HCT116 (cell line): ENCODE results near the gene COPB1.

Experiments
- EZH2 ChIP-seq: fragments of 200-600 bp; sonication (generic); IDR thresholded peaks from 2 replicates; pipeline ENCODE4 v1.6.1; 2017; ENCODE audit warnings: antibody characterized with exemption, mixed run types
- TF ChIP-seq, protein P1 (sequence below), 3 experiments: fragments of 200-600 bp in 1 of 3; sonication (generic) in 1 of 3; IDR thresholded peaks in 2 of 3; conservative IDR thresholded peaks in 1 of 3; 2 replicates each; pipeline ENCODE4 v1.5.1; 2012 to 2017; ENCODE audit warnings: low read depth in 2 of 3, low read length in 2 of 3, antibody characterized with exemption in 1 of 3, borderline replicate concordance in 1 of 3, control low read depth in 1 of 3, mild to moderate bottlenecking in 1 of 3, mixed read lengths in 1 of 3, mixed run types in 1 of 3, moderate library complexity in 1 of 3; ENCODE audit not compliant: insufficient read depth in 1 of 3

DNA sequence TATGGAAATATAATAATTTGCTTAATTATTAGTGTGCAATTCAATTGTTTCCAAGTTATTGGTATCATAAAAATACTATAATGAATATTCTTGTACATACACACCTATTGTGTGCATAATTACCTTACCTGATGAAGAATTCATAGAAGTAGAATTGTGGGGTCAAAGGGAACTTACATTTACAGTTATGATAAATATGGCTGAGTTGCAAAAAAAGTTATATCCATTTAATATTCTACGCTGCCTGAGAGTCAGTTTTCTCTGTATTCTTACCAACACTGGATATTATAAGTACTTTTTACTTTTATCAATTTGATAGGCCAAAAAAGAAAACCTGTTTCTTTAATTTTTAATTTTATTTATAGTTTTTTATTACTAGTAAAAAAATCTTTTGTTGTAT lies 22.6 kb upstream of the COPB1 start:
- TF ChIP-seq, protein P1, sequence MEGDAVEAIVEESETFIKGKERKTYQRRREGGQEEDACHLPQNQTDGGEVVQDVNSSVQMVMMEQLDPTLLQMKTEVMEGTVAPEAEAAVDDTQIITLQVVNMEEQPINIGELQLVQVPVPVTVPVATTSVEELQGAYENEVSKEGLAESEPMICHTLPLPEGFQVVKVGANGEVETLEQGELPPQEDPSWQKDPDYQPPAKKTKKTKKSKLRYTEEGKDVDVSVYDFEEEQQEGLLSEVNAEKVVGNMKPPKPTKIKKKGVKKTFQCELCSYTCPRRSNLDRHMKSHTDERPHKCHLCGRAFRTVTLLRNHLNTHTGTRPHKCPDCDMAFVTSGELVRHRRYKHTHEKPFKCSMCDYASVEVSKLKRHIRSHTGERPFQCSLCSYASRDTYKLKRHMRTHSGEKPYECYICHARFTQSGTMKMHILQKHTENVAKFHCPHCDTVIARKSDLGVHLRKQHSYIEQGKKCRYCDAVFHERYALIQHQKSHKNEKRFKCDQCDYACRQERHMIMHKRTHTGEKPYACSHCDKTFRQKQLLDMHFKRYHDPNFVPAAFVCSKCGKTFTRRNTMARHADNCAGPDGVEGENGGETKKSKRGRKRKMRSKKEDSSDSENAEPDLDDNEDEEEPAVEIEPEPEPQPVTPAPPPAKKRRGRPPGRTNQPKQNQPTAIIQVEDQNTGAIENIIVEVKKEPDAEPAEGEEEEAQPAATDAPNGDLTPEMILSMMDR (IDR thresholded peaks at IDR 0.05 in 2 of 3, conservative IDR thresholded peaks at IDR 0.05 in 1 of 3; ENCODE audit: borderline replicate concordance in 1 of 3, insufficient read depth in 1 of 3, low read depth in 2 of 3, low read length in 2 of 3), result no peak
- TF ChIP-seq EZH2, result no peak
